Inflammatory macrophage treated with lipopolysaccharide for 1 hour (primary cell): ENCODE measurements around the gene SLC33A1.

ENCODE experiments used
- DNase-seq, 2 donors: peaks; one replicate each; pipeline ENCODE4 v3.0.0-alpha.2; 2020 to 2022

Gene SLC33A1

DNA sequence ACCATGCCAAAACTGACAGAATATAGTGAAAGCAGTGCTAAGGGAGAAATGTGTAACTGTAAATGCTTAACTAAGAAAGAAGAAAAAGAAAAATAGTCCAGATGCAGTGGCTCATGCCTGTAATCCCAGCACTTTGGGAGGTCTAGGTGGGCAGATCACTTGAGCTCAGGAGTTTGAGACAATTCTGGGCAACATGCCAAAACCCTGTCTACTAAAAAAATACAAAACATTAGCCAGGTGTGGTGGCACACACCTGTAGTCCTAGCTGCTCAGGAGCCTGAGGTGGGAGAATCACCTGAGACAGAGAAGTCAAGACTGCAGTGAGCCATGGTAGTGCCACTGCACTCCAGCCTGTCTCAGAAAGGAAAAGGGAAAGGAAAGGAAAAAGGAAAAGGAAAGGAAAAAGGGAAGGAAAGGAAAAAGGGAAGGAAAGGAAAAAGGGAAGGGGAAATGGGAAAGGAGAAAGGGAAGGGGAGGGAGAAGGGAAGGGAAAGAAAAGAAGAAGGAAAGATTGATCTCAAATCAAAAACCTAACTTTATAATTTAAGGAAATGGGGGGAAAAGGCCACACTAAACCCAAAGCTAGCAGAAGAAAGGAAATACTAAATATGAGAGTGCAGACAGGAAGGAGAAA lies 68.4 kb downstream of the SLC33A1 start:
- no peak for DNase-seq

- DNase-seq = no peak
Measured at GRCh38 chr3:155782390-155782953, 71.8 kb downstream of the SLC33A1 start.

DNA sequence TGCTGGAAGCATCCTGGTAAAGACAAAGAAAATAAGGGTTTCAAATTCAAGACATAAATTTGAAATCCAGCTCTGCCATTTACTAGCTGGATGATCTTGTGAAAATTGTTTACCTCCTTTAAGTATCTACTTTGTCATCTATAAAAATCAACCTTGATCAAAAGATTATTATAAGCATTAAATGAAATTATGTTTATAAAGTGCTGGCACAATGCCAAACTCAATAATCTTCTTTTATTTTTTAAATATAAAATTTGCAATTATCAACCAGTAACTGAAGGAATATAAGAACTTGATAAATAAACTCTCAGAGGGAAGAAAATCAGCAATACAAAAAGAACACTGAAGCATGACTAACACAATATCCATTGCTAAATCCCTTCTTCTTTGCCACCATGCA lies 73.9 kb downstream of the SLC33A1 start:
- DNase-seq = no peak

- DNase-seq = no peak
Measured at GRCh38 chr3:155778462-155778861, 75.8 kb downstream of the SLC33A1 start.

- no peak for DNase-seq
Measured at GRCh38 chr3:155772801-155773200, 81.4 kb downstream of the SLC33A1 start.

DNA sequence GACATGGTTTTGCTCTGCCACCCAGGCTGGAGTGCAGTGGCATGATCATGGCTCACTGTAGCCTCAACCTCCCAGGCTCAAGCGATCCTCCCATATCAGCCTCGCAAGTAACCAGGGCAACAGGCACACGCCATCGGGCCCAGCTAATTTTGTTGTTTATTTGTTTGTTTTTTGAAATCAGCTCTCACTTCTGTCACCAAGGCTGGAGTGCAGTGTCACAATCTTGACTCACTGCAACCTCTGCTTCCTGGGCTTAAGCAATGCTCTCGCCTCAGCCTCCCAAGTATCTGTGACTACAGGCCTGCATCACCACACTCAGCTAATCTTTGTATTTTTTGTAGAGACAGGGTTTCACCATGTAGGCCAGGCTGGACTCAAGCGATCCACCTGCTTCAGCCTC lies 83.1 kb downstream of the SLC33A1 start:
- DNase-seq = no peak
